GM19372 (cell line): Measurements from ENCODE around the gene TNRC18.
"Not testable (repeated sequence)": the region's sequence is repeated elsewhere in the genome, so short reads cannot be mapped to it uniquely, and the experiment has no call there.

Experiments
- ATAC-seq: cut with Tn5 transposase; IDR thresholded peaks from one replicate; pipeline ENCODE4 v1.9.1; 2021; ENCODE audit warnings: mild to moderate bottlenecking, low read depth, moderate library complexity; ENCODE audit not compliant: unreplicated experiment

Gene TNRC18

DNA sequence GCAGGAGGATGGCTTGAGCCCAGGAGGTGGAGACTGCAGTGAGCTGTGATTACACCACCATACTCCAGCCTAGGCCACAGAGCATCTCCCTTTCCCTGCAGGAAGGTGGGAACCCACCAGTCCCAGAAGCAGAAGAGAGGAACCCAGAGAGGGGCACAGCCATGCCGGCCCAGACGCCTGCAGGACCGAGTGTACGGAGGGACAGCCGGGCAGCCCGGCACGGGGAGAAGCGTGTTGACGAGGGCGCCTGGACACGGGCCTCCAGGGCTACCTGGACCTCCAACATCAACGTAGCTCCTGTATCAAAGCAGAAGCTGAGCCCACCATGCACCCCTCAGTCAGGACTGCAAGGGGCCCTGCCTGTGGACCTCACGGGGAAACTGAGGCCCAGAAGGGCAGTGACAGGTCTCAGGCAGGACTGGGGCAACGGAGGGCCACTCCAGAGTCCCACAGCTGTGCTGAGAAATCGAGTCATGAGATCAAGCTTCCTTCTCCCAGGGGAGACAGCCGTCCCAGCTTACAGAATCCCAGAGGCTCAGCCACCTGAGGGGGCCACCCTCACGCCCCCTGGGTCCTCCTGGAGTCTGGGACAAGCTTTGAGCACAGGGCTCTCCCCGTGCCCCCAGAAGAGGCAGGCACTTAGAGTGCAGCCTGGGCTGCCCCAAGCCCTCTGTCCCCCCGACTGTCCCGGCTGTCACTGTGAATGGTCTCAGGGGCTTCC is 43.1 kb downstream of the TNRC18 start:
- no peak for ATAC-seq

DNA sequence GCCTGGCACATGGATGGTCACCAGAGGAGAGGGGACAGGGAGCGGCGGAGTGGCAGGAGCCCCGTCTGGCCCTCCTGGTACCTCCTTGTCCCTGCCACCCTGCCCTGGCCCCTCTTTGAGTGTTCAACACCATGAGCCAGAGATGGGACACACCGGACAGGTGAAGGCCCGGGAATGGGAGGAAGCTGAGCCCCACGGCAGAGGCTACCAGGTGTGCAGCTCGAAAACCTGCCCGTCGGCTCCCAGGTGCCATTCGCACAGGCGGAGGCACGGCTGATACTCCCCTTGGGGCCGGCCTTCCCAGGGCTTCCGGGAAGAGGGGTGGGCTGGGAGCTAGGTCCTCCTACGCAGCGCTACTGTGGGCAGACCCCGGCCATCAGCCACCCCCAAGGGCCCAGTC is 44.1 kb downstream of the TNRC18 start:
- no peak for ATAC-seq

DNA sequence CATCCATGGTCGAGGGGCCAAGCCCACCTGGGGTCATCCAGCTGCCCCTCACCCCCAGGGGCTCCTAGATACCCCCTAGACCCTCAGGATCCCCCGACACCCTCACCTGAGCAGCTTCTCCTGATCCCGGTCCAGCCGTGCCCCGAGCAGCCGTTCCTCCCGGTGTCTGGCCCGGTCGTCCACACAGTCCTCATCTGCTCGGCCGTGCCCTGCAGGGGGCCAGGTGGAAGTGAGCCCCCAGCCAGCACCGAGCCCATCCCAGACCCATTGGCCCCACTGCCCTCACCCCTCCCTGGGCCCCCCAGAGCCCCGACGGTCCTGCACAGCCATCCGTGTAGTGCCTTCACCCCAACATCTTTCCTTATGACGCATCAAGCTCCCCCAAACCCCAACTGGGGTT is 45.8 kb downstream of the TNRC18 start:
- no peak for ATAC-seq

DNA sequence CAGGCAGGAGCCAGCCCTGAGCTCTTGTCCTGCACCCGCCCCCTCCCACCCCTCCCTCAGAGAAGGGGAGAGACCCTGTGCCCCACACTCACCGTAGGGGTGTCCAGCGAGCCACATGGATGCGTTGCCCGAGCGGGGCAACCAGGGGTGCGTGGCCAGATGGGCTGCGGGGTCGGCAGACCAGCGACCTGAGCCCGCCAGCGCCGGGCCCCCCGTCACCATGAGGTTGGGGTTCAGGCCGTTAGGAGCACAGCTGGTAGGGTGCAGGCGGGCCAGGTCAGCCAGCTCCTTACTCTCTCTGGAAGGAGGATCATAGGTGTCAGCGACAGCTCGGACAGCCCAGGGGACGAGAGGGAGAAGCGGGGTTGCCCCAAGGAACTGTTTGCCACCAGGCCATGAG is 46.4 kb downstream of the TNRC18 start:
- ATAC-seq: no peak

DNA sequence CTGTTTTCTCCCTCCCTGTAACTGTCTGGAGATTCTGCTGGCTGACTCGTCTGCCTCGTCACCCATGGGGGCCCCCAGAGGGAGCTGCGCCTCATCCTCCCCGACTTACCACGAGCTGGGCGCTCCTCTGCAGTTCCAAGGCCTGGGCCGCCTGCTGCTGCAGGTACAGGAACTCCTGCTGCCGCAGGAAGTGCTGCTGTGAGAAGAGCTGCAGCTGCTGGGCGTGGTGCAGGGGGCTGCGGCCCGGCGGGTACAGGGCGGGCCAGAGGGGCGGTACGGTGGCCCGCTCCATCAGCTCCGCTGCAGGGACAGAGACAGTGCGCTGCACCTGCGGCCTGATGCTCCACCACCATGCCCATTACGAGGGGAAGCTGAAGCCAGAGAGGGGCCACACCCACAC is 47.7 kb downstream of the TNRC18 start:
- no peak for ATAC-seq

DNA sequence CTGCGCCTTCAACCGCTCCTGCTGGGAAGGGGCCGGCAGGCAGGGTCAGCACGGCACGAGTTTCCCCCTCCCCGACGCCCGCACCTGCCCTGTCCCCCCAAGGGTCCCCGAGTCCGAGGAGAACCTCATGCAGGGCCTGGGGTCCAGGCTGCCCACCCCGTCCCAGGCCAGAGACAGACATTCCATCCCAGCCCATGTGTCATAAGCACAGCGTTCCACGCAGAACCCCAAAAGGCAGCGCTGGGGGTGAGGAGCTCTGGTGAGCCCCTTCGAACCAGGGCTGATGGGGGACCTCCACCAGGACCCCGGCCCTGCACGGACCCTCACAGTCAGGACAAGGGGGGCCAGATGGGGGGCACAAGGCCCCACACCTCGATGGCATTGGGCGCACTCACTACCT is 49.2 kb downstream of the TNRC18 start:
- ATAC-seq: no peak

DNA sequence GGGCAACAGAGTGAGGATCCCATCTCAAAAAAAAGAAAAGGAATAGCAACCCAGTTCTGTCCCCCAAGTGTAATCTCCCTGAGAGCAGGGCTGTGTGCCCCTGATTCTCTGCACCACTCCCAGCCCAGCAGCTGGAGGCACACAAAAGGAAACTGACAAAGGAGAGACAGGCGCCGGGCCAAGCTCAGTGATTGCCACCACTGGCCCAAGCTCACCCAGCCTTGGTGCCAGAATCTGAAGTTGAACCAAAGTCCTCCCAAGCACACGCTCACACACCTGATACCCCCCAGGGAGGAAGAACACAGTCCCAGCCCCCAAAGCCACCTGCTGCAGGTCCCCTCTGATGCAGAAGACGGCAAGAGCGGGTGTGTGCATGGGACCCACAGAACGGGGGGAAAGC is 50.3 kb downstream of the TNRC18 start:
- ATAC-seq: no peak

DNA sequence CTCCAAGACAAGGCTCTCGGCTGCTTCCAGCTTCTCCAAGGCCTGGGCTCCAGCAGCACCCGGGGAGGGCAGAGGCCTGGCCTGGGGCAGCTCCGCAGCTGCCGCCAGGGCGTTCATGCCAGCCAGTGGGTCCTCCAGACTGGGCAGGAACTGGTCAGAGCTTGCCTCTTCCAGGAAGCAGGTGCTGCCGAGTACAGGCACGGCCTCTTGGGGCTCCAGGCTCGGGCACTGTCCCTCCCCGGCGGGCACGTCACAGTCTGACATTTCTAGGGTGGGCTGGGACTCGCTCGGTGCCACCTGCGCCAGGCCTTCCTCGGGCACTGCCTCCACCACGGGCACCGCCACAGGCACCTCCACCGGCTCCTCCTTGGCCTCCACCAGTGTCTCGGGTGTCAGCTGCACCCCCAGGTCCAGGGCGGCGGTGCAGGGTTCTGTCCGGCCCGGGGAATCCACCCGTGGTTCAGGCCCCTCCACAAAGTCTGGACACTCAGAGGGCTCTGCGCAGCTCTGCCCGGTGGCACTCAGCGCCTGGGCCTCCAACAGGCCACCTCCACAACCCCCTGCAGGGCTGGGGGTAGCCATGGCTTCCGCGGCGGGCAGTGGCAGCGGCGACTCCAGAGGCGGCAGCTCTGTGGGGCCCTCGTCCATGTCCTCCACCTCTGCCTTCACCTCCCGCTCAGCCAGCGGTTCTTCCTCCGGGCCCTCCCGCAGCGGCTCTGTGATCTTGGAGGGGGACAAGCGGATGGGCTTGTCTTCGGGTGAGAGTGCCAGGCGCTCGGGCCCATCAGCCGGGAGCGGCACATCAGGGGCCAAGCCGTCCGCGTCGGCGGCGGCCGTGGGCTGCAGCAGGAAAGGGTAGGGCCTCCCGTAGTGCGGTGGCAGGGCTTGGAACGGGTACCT is 52.9 kb downstream of the TNRC18 start:
- no peak for ATAC-seq

DNA sequence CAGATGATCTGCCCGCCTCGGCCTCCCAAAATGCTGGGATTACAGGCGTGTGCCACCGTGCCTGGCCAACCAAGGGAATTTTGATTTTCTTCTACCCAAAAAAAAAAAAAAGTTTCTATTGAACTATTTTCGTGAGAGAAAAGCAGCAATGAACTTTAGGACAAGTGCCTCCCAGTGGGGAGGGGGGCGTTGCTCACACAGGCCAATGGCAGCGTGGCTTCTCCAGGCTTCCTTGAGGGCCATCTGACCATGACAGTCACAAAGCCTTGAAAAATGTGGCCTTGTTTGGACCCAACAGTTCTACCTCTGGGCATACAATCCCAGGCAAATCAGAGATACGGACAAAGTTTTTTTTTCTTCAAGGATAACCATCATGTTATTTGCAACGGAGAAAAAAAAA is 56.0 kb downstream of the TNRC18 start:
- ATAC-seq: no peak

DNA sequence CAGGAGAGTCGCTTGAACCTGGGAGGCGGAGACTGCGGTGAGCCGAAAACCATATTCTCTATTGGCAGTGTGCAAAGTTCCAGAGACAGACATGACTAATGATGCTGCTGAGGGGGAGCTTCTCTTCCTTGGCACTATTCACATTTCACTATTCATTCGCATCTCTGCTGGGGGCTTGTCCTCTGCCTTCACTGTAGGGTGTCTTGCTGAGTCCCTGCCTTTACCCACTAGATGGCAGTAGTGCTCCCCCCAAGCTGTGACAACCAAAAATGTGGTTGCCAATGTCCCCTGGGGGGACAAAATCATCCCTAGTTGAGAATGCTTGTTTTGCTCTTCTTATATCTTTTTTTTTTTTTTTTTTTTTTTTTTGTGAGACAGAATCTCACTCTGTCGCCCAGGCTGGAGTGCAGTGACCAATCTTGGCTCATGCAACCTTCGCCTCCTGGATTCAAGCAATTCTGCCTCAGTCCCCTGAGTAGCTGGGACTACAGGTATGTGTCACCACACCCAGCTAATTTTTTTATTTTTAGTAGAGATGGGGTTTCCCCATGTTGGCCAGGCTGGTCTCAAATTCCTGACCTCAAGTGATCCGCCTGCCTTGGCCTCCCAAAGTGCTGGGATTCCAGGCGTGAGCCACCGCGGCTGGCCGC is 57.5 kb downstream of the TNRC18 start:
- ATAC-seq: peak; percentile 67

DNA sequence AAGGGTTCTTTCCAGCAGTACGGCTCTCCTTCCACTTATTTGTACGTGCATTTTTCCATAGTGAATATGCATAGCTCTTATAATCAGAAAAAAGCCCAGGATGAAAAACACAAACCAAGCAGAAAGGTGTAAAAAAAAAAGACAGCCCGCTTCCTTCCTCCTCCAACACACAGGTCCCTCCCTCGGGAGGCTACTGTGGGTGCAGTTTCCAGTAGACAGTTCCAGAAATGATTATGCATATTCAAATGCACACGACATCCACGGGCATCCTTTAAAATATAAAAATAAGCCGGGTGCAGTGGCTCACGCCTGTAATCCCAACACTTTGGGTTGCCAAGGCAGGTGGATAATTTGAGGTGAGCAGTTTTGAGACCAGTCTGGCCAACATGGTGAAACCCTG is 59.9 kb downstream of the TNRC18 start:
- no peak for ATAC-seq

DNA sequence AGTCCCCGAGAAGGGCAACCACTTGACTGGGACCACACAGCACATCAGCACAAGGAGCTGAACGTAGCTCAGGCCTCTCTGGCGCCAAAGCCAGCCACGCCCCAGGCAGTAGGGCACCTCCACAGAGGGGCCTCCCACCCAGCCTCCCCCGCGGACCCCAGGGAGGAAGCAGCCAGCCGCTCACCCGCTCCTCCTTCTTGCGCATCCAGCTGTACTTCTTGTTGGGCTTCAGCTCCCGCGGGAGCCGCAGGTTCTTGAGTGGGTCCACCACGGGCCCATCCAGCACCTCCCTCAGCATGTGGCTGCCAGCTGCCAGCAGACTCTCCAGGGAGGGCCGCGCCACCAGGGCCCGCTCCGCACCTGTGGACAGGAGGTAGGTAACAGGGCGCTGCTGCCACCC is 61.2 kb downstream of the TNRC18 start:
- ATAC-seq: no peak

DNA sequence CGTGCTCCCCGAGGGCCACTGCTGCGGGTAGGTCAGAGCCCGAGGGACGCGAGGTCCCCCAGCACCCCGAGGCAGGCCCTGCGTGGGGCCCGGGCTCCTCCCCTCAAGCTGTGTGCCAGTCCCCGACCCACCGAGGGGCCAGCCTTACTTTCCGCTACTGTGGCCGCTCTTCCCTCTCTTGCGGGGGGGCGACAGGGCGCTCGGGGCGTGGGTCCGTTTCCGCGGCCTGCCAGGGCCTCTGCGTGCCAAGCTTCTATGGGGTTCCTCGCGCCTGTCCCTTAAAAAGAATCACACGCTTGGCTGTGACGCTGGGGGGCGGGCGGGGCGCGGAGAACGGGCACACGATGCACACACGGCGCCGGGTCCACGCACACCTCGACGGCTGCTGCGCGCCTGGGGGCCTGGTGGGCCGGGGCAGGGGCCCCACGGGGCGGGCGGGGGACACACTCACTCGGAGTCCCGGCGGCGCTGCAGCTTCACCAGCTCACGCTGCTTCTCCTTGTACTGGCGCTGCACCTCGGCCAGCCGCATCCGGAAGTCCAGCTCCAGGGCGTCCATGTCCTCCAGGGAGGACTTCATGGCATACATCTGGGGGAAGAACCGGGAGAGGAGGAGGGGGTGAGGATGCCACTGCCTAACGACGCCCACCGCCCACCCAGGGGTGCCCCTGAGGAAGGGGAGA is 62.0 kb downstream of the TNRC18 start:
- no peak for ATAC-seq

DNA sequence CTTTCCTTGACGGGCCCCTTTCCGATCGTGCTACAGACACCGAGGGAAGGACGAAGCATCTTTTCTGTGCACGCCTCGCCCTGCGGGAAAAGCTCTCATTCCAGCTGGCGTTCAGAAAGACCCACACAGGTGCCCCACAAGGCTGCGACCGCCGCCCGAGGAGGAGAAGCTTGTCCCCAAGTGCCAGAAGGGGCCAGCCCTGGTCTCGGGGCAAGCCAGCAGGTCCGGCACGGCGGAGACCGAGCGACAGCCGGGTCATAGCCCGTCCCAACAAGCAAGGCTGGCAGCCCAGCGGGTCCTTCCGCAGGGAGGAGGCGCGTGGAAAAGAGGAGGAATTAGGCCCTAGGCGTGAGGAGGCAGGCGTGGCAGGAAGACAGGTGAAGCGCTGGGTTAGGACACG is 62.7 kb downstream of the TNRC18 start:
- no peak for ATAC-seq

DNA sequence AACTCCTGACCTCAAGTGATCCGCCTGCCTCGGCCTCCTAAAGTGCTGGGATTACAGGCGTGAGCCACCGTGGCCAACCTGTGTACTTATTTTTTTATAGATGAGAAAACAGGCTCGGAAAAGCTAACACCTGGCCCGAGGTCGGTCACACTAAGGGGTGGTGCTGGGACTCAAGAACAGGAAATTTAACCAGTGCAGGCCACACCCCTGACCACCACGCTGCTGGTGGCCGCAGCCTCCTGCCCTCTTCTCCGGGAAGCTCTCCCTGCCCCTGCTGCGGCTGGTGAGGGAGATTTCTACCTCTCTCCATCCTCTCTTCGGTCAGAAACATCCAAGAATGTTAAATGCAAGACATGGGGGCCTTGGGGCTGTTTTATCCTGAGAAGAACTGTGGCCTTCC is 63.2 kb downstream of the TNRC18 start:
- no peak for ATAC-seq

DNA sequence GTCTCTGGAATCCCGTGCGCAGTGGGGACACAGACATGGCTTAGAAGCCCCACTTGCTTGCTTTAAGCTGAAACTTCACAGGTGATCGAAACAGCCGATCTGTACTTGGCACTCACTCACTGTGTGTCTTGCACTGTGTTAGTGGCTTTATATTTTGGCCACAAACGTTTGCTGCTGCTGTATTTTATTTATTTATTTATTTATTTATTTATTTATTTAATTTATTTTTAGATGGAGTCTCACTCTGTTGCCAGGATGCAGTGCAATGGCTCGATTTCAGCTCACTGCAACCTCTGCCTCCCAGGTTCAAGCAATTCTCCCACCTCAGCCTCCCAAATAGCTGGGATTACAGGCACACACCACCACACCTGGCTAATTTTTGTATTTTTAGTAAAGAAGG is 63.6 kb downstream of the TNRC18 start:
- not testable (repeated sequence) for ATAC-seq

DNA sequence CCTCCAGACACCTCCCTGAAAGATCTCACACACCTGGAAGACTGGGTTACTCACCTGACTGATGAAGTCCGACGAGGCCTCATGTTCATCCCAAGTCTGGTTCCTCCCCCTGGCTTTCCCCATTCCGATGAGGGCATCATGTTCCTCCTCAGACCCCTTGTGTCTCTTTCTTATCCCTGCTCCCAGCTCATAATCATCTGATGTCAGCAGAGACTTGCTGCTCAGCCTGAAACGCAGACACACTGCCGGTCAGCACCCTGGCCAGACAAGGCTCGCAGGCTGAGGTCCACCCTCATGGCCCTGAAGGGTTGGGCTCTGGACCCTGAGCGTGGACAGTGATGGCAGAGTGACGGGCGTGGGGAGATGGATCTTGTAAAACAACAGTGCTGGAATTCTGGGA is 64.3 kb downstream of the TNRC18 start:
- ATAC-seq: no peak

DNA sequence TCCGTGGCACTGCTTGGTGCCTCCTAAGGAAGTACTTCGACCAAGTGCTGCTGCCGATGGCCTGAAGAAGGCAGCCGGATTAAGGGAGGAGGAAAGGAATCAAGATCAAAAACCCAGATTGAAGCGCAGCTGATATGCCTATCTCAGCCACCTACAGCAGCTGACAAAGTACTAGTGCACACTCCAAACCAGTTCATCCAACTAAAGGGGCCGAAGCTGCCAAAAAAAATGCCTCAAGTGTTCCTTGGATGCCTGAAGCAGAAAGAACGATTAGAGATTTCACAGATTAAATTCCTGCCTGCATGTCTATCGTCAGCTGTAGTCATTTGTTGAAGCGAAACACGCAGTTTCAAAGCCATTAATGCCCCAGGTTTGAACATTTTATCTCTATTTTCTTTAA is 65.7 kb downstream of the TNRC18 start:
- no peak for ATAC-seq

DNA sequence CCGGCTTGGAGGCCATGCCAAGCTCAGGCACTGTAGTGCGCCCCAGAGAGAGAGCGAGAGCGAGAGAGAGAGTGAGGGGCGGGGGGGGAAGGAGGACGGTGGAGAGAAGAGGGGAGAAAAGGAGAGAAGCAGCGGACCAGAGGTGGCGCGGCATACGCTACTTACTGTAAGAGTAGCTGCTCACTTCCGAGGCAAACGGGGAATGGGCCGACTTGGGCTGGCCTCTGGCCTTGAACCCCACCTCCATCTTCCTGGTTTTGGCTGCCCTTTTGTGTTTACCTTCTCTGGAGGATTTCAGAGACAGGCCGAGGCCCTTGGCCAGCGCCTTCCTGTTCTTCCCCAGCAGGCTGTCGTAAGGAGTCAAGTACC is 66.9 kb downstream of the TNRC18 start:
- no peak for ATAC-seq

DNA sequence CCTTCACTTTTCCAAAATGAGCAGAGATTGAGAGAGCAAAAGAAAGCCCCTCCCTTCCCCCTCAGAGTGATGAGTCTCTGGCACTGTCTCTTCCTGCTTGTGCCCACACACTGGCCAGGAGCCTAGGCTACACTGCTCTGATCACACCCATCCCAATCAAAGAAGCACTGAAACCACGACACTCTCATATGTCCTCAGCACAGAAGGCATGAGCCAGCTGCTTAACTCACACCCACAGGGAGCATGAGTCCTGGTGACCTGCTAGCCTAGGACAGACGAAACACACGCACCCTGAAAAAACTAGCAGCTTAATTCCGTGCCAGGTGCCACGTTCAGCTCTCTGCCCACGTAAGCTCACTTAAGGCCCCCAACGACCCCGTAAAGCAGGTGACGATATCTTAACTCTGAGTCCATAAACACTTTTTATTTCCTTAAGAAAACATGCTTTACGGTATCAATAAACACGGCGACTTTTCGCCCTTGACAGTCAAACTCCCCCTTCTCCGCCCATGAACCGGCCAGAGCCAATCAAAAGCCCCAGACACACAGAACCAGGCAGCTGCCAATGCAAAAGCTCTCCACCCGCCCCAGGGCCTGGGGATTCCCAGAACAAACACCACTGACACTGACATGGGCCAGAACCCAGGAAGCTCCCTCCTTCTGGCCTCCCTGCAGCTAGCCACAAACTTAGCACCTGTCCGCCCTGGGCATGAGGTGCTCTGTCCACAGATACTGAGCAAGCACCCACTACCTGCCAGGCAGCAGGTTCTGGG is 69.0 kb downstream of the TNRC18 start:
- ATAC-seq: no peak
